Osteoblast (primary cell): Measurements from ENCODE around the gene SMAD3. TPM values are rescaled to one million over a fixed set of nuclear protein-coding genes. Genes with fewer than 3 reads are reported as not detected.

ENCODE experiments used
- DNase-seq: peaks from one replicate; pipeline ENCODE4 v3.0.0; 2011; ENCODE audit warnings: low spot score, mixed read lengths; ENCODE audit not compliant: insufficient read length; ENCODE audit errors: missing footprints
- H2AFZ ChIP-seq: 2 replicates; pipeline ENCODE4 v1.6.0; 2011; ENCODE audit warnings: mild to moderate bottlenecking, low read length
- H3K27ac ChIP-seq: 2 replicates; pipeline ENCODE4 v1.5.1; 2011; ENCODE audit warnings: mild to moderate bottlenecking, low read depth, low read length, moderate library complexity
- H3K27me3 ChIP-seq: 2 replicates; pipeline ENCODE4 v1.6.0; 2012; ENCODE audit warnings: mild to moderate bottlenecking, control low read depth, inconsistent platforms, low read length, moderate library complexity; ENCODE audit not compliant: insufficient read depth
- H3K36me3 ChIP-seq: 2 replicates; pipeline ENCODE4 v1.5.1; 2011; ENCODE audit warnings: mild to moderate bottlenecking, low read length, control low read depth, moderate library complexity; ENCODE audit not compliant: insufficient read depth
- H3K4me1 ChIP-seq: 2 replicates; pipeline ENCODE4 v1.5.1; 2011; ENCODE audit warnings: mild to moderate bottlenecking, low read length, control low read depth, moderate library complexity; ENCODE audit not compliant: insufficient read depth
- H3K4me2 ChIP-seq: 2 replicates; pipeline ENCODE4 v1.6.0; 2011; ENCODE audit warnings: mild to moderate bottlenecking, low read length; ENCODE audit not compliant: insufficient read depth
- H3K4me3 ChIP-seq: fragments of 200-600 bp; sonication (generic); 3 replicates; pipeline ENCODE4 v1.5.1; 2012; ENCODE audit warnings: mild to moderate bottlenecking, low read length, inconsistent platforms; ENCODE audit not compliant: insufficient read depth
- H3K79me2 ChIP-seq: 2 replicates; pipeline ENCODE4 v1.6.0; 2012; ENCODE audit warnings: mild to moderate bottlenecking, low read length, control low read depth, inconsistent platforms; ENCODE audit not compliant: insufficient read depth
- H3K9me3 ChIP-seq: 2 replicates; pipeline ENCODE4 v1.5.1; 2011; ENCODE audit warnings: low read depth, low read length, control low read depth
- H4K20me1 ChIP-seq: 2 replicates; pipeline ENCODE4 v1.6.0; 2012; ENCODE audit warnings: mild to moderate bottlenecking, low read length, control low read depth; ENCODE audit not compliant: insufficient read depth
- total RNA-seq: library from RNA; depleted of rRNA; stranded (reverse); fragments of >200 nt; gene quantifications from 2 replicates; pipeline ENCODE4 v1.2.3, GENCODE V29; 2012
- TF ChIP-seq, protein P1 (sequence below): IDR thresholded peaks from 2 replicates; pipeline ENCODE4 v1.5.1; 2011; ENCODE audit warnings: mild to moderate bottlenecking, low read depth, low read length, moderate library complexity; ENCODE audit errors: extremely low read depth

The SMAD3 gene
- total RNA-seq, 1 donor = 60.1 TPM

DNA sequence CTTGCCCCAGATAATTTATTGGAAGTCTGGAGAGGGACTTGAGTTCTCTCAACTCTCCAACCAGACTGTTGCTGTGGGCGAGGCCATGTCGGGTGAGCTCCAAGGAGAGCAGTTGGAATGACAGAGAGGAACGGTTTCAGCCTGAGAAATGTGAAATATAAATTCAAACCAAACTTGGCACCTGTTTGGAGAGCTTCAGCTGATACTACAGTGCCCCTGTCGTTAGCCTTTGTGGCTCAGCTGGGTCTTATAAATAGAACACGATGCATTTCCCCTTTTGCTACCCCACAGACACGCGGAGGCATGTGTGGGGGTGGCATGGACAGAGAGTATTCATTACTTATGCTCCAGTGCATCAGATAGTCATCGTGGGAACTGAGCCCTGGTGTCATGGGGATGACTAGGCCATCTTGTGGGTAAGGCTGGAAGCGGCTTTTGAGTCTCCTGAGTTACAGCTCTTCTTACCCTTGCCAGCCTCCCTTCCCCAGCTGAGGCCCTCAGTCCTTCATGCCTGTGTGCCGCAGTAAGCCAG, 15.6 kb downstream of the SMAD3 start:
- Histone ChIP-seq H3K4me1 (peaks cover 98% of the 10 kb centered on the region), H3K36me3 (peaks cover 58% of the 10 kb centered on the region), H4K20me1 (peaks cover 78% of the 10 kb centered on the region), H3K4me2 (peak overlapping the region; percentile 73), H2AFZ (no peak overlapping the region), H3K9me3 (no peaks in the 10 kb centered on the region), H3K27ac (peak overlapping the region; percentile 97), H3K27me3 (no peaks in the 10 kb centered on the region), H3K4me3 (peak overlapping the region; percentile 38), H3K79me2 (peaks cover 98% of the 10 kb centered on the region)
- DNase-seq = peak; percentile 87
- TF ChIP-seq, protein P1, sequence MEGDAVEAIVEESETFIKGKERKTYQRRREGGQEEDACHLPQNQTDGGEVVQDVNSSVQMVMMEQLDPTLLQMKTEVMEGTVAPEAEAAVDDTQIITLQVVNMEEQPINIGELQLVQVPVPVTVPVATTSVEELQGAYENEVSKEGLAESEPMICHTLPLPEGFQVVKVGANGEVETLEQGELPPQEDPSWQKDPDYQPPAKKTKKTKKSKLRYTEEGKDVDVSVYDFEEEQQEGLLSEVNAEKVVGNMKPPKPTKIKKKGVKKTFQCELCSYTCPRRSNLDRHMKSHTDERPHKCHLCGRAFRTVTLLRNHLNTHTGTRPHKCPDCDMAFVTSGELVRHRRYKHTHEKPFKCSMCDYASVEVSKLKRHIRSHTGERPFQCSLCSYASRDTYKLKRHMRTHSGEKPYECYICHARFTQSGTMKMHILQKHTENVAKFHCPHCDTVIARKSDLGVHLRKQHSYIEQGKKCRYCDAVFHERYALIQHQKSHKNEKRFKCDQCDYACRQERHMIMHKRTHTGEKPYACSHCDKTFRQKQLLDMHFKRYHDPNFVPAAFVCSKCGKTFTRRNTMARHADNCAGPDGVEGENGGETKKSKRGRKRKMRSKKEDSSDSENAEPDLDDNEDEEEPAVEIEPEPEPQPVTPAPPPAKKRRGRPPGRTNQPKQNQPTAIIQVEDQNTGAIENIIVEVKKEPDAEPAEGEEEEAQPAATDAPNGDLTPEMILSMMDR = peak; percentile 39

DNA sequence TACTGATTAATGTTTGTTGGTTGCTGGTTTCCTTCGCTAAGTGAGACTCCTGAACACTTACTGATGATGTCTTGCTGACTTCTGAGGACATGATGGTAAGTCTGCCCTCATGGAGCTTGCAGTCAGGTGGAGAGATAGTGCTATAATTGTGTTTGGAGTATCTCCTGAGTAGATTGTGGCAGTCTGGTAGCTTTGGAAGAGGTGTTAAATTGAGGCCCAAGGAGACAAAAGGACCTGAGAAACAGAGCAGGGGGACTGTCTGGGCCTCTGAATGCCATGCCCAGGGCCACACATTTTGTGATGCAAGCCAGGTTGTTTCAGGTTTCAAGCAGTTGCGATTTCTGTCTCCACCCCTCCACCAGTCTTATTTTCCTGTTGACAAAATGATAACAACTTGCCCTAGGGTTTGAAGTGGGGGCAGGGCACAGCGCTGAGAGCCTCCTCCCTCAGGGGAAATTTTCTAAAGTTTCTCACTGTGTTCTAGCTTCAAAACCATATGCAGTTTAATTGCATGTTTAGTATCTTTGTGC, 16.7 kb downstream of the SMAD3 start:
- Histone ChIP-seq H3K27me3 (no peaks in the 10 kb centered on the region), H2AFZ (no peak overlapping the region), H3K36me3 (peaks cover 65% of the 10 kb centered on the region), H4K20me1 (peaks cover 78% of the 10 kb centered on the region), H3K4me3 (no peak overlapping the region), H3K4me2 (peak overlapping the region; percentile 73), H3K9me3 (no peaks in the 10 kb centered on the region), H3K79me2 (peaks cover 98% of the 10 kb centered on the region), H3K27ac (peak overlapping the region; percentile 97), H3K4me1 (peaks cover 97% of the 10 kb centered on the region)
- TF ChIP-seq, protein P1 = no peak
- DNase-seq = no peak

DNA sequence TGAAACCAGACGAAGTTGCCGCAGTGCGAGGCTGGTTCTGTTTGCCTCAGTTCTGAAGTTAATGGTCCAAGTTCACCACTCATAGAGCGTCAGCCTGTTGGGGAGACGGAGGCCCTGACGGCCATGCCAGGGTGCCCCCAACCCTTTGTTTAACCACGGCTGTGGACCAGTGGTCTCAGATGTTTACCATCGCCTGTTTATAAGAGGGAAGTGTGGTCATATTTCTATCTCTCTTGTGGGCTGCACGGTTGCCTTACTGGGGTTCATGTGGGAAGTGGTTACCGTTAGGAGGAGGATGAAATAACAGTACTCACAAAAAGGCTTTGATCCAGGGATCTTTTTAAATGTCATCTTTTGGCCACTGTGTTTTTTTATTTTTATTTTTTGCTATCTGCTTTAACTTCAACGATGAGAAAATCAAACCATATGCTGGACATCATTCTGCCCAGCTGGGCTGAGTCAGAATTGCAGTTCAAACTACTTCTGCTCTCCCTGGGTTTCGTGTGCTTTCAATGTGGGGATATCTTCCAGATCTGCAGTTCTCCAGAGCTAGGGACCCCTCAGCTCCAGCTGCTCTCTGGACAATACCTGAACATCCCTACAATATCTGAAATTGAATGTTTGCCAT, 17.8 kb downstream of the SMAD3 start:
- H3K27ac ChIP-seq = peak overlapping the region; percentile 97
- H3K4me2 ChIP-seq = peak overlapping the region; percentile 49
- H3K27me3 ChIP-seq = no peaks in the 10 kb centered on the region
- H3K4me1 ChIP-seq = peaks cover 97% of the 10 kb centered on the region
- no peaks in the 10 kb centered on the region for H3K9me3 ChIP-seq
- no peak for DNase-seq
- peaks cover 78% of the 10 kb centered on the region for H4K20me1 ChIP-seq
- no peak overlapping the region for H3K4me3 ChIP-seq
- TF ChIP-seq, protein P1 = no peak
- peaks cover 60% of the 10 kb centered on the region for H3K36me3 ChIP-seq
- peaks cover 98% of the 10 kb centered on the region for H3K79me2 ChIP-seq
- no peak overlapping the region for H2AFZ ChIP-seq

DNA sequence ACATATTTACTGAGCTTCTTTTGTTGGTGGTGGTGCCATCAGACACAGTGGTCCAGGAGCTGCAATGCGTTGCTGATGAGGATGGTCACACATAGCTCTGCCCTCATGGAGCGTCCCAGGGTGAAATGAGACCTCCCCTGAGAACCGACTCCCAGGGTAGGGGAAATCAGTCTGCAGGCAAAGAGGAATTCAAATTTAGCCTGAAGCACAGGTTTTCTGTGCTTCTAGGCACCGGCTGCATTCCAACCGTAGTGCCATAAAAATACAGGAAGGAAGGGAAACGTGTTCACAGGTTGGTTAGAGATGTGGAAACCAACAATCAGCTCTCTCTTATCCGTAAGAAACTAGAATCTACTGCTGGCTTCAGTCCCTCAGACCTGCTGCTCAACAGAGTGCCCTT, 19.2 kb downstream of the SMAD3 start:
- H4K20me1 ChIP-seq = peaks cover 80% of the 10 kb centered on the region
- H3K79me2 ChIP-seq = peaks cover 98% of the 10 kb centered on the region
- no peak overlapping the region for H2AFZ ChIP-seq
- peaks cover 95% of the 10 kb centered on the region for H3K4me1 ChIP-seq
- H3K27ac ChIP-seq = peak overlapping the region; percentile 90
- no peaks in the 10 kb centered on the region for H3K27me3 ChIP-seq
- DNase-seq = no peak
- TF ChIP-seq, protein P1 = no peak
- H3K4me2 ChIP-seq = no peak overlapping the region
- H3K4me3 ChIP-seq = no peak overlapping the region
- peaks cover 51% of the 10 kb centered on the region for H3K36me3 ChIP-seq
- H3K9me3 ChIP-seq = no peaks in the 10 kb centered on the region
